Ishikawa (cell line): Measurements from ENCODE around the gene GSTM3.

Experiments
- CEBPB ChIP-seq: IDR thresholded peaks from 2 replicates; pipeline ENCODE4 v1.6.1; 2012
- CREB1 ChIP-seq: IDR thresholded peaks from 2 replicates; pipeline ENCODE4 v1.6.1; 2012; ENCODE audit warnings: low read depth
- EGR1 ChIP-seq: IDR thresholded peaks from 2 replicates; pipeline ENCODE4 v1.6.1; 2012
- EP300 ChIP-seq: IDR thresholded peaks from 2 replicates; pipeline ENCODE4 v1.6.1; 2012; ENCODE audit warnings: borderline replicate concordance
- NFIC ChIP-seq: IDR thresholded peaks from 2 replicates; pipeline ENCODE4 v1.6.1; 2012
- REST ChIP-seq: IDR thresholded peaks from 2 replicates; pipeline ENCODE4 v1.6.1; 2012; ENCODE audit warnings: low read depth, mild to moderate bottlenecking
- TAF1 ChIP-seq: IDR thresholded peaks from 2 replicates; pipeline ENCODE4 v1.6.1; 2012; ENCODE audit warnings: low read depth, mild to moderate bottlenecking
- TCF12 ChIP-seq: IDR thresholded peaks from 2 replicates; pipeline ENCODE4 v1.6.1; 2012; ENCODE audit warnings: low read depth
- TEAD4 ChIP-seq: IDR thresholded peaks from 2 replicates; pipeline ENCODE4 v1.6.1; 2012
- YY1 ChIP-seq: IDR thresholded peaks from 2 replicates; pipeline ENCODE4 v1.6.1; 2012; ENCODE audit warnings: low read depth
- ZBTB7A ChIP-seq: IDR thresholded peaks from 2 replicates; pipeline ENCODE4 v1.6.1; 2012; ENCODE audit warnings: low read depth
- TF ChIP-seq, protein P1 (sequence below): IDR thresholded peaks from 2 replicates; pipeline ENCODE4 v1.6.1; 2012

GSTM3 gene

GRCh38 chr1:109770331-109771095 is 29.7 kb upstream of the GSTM3 start:
- TF ChIP-seq YY1 (no peak), TEAD4 (no peak), REST (no peak), TAF1 (no peak)

DNA sequence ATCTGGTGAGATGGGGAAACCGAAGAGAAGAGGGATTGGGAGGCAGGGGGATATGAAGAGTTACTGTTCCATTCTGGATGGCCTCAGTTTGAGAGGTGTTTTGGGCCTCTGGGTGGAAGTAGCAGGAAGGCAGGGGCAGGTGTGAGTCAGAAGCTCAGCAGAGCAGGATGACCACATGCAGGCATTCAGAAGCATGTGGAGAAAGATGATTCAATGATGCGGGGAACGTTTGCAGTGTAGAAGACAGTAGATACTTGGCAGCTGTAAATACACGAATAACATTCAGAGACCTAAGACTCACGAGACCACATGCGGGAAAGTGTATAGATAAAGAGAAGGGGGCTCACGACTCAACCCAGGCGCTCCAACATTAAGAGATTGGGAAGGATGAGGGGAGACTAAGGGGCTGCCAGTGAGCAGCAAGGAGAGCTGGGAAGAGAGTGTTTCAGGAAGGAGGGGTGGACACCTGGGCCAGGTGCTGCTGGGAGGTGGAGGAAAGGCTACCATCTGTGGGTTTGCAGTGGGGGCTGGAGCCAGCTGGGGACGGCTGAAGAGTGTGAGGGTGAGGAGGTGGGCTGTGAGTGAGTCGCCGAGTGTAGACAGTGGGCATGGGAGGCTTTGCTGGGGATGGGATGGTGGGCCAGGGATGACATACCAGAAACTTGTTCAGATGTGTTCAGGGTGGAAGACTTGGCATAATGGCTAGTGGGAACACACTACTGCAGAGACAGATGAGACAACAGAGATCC is 28.7 kb upstream of the GSTM3 start:
- TF ChIP-seq TEAD4 (no peak), ZBTB7A (no peak), EP300 (no peak), EGR1 (no peak), TCF12 (no peak), CREB1 (no peak), REST (no peak), CEBPB (no peak), YY1 (no peak)
- TF ChIP-seq, protein P1, sequence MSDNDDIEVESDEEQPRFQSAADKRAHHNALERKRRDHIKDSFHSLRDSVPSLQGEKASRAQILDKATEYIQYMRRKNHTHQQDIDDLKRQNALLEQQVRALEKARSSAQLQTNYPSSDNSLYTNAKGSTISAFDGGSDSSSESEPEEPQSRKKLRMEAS, result no peak

GRCh38 chr1:109768820-109769219 is 28.0 kb upstream of the GSTM3 start:
- no peak for TF ChIP-seq ZBTB7A

- TF ChIP-seq EGR1, result no peak
Observed at GRCh38 chr1:109768335-109768650, 27.5 kb upstream of the GSTM3 start.

DNA sequence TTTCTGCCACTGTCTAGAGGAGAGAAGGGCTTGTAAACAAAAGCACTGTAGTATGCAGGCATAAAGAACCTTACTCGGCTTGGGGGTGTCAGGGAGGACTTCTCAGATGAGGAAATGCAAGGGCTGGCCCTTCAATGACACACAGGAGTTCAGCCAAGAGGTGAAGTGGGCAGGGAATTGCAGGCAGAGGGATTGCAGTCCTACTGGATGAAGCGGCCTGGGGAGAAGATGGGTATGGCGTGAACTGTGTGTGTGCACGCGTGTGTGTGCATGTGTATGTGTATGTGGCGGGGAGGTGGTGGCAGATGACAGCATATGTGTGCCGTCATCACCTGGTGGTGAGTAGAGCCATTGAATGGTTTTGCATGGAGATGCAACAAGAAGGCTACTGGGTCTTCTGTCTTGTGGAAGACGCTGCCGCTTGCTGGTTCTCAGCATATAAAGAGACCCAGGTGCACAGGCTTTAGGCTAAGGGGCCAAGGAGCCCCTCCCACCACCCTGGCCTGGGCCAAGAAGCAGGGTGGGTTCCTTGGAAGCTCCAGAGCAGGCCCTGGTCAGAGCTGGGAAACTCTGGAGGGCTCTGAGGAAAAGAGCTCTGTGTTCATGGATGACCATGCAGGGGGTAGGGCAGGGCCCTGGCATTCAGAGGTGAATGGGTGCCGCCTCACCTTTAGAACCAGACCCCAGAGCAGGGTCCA is 26.9 kb upstream of the GSTM3 start:
- TF ChIP-seq ZBTB7A, result no peak
- no peak for TF ChIP-seq YY1
- TF ChIP-seq CREB1, result no peak
- no peak for TF ChIP-seq EGR1
- no peak for TF ChIP-seq TEAD4
- TF ChIP-seq TCF12, result no peak
- TF ChIP-seq REST, result no peak
- TF ChIP-seq, protein P1, result no peak
- TF ChIP-seq NFIC, result no peak

DNA sequence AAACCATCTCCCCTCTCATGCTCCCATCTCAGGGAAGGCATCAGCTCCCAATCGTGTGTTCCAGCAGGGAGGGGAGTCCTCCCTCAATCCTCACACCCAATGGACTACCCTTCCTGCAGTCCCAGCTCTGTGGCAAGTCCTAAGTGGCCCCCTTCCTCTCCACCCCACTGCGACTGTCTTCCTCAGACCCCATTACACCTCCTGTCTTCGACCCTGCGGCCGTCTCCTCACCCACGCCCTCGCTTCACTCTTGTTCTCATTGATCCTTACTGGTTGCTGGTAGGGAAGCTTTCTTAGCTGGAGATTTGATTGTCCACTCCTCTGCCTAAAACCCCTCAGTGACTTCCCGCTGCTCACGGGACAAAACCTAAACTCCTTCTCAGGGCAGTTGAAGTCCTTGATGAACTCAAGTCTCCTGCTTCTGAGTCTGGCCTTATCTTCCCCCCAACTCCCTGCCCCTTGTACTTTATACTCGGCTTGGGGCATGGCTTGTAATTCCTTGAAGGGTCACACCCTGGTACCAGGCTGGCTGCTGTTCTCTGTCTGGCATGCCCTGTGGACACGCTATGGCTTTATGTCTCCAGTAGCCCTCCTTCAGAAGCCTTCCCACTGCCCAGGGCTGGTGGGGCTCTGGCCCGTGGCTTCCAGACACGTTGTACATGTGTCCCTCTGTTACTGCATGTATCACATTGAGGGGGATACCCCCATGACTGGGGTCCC is 25.2 kb upstream of the GSTM3 start:
- TF ChIP-seq YY1 (no peak), NFIC (no peak)
